Hepatocyte (in vitro differentiated cells): ENCODE data around the gene NFKB1.

Experiments used
- EZH2 ChIP-seq: fragments of 200-600 bp; sonication (generic); IDR thresholded peaks from 2 replicates; pipeline ENCODE4 v1.6.1; 2016; ENCODE audit warnings: antibody characterized with exemption, mild to moderate bottlenecking, borderline replicate concordance
- EZH2phosphoT487 ChIP-seq: fragments of 200-600 bp; sonication (generic); IDR thresholded peaks from one replicate; pipeline ENCODE4 v1.6.1; 2018; ENCODE audit warnings: antibody characterized with exemption, mild to moderate bottlenecking, low read depth, moderate library complexity; ENCODE audit not compliant: unreplicated experiment, severe bottlenecking
- TF ChIP-seq, protein P1 (sequence below): fragments of 200-600 bp; sonication (generic); IDR thresholded peaks from 2 replicates; pipeline ENCODE4 v1.5.1; 2016; ENCODE audit warnings: antibody characterized with exemption, mild to moderate bottlenecking; ENCODE audit not compliant: poor library complexity

DNA sequence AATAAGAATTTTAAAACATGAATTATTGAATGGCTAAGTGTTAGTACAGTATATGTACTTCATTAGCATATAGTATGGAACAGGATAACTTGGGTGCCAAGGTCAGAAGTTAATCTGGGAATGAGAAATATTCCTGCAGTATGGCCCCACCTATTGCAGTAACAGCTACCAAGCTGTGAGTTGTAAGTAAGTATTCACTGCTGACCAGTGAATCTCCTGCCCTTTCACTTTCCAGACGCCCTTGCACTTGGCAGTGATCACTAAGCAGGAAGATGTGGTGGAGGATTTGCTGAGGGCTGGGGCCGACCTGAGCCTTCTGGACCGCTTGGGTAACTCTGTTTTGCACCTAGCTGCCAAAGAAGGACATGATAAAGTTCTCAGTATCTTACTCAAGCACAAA lies 105.1 kb downstream of the NFKB1 start:
- TF ChIP-seq, protein P1, sequence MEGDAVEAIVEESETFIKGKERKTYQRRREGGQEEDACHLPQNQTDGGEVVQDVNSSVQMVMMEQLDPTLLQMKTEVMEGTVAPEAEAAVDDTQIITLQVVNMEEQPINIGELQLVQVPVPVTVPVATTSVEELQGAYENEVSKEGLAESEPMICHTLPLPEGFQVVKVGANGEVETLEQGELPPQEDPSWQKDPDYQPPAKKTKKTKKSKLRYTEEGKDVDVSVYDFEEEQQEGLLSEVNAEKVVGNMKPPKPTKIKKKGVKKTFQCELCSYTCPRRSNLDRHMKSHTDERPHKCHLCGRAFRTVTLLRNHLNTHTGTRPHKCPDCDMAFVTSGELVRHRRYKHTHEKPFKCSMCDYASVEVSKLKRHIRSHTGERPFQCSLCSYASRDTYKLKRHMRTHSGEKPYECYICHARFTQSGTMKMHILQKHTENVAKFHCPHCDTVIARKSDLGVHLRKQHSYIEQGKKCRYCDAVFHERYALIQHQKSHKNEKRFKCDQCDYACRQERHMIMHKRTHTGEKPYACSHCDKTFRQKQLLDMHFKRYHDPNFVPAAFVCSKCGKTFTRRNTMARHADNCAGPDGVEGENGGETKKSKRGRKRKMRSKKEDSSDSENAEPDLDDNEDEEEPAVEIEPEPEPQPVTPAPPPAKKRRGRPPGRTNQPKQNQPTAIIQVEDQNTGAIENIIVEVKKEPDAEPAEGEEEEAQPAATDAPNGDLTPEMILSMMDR = no peak
- TF ChIP-seq EZH2phosphoT487 (no peak), EZH2 (no peak)
